SK-N-SH treated with all-trans-retinoic acid at 6 μM for 48 hours (cell line): ENCODE data around the gene SLC5A10.

ENCODE experiments used
- ARNTL ChIP-seq: fragments of 450-650 bp; formaldehyde crosslinking; IDR thresholded peaks from 2 replicates; pipeline ENCODE4 v1.5.0; 2020; ENCODE audit warnings: low read depth, mild to moderate bottlenecking, moderate library complexity, borderline replicate concordance
- PPARA ChIP-seq: fragments of 250-450 bp; sonication (Bioruptor Pico); IDR thresholded peaks from 2 replicates; pipeline ENCODE4 v1.5.0; 2020; ENCODE audit warnings: mild to moderate bottlenecking, borderline replicate concordance

- no peak for TF ChIP-seq ARNTL (CRISPR knock-in tag)
- TF ChIP-seq PPARA (CRISPR knock-in tag), result no peak
Measured at GRCh38 chr17:19009970-19010369, 58.0 kb downstream of the SLC5A10 start.
